GM18526 (cell line): ENCODE measurements around the gene SLA2.

ENCODE experiments used
- POLR2A ChIP-seq: IDR thresholded peaks from 3 replicates; pipeline ENCODE4 v1.6.1; 2011; ENCODE audit not compliant: insufficient read length; ENCODE audit errors: extremely low read depth

The SLA2 gene

DNA sequence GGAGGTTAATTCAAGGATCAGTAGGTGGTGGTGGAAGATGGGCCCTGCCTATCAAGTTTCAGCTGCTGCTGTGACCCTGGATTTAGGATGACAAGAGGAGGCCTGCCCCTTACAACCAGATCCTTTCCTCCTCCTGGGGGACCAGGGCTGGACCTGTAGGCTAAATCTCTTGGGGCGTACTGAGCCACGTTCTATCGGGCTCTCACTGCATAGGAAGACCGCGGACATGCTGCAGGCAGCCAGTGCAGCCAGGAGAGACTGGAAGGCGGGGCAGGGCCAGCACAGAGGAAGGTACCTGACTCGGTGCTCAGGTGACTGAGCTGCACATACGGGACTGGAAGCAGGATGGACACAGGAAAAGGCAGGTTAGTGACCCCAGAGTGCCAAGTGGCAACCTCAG, 8.5 kb upstream of the SLA2 start:
- no peak for TF ChIP-seq POLR2A

DNA sequence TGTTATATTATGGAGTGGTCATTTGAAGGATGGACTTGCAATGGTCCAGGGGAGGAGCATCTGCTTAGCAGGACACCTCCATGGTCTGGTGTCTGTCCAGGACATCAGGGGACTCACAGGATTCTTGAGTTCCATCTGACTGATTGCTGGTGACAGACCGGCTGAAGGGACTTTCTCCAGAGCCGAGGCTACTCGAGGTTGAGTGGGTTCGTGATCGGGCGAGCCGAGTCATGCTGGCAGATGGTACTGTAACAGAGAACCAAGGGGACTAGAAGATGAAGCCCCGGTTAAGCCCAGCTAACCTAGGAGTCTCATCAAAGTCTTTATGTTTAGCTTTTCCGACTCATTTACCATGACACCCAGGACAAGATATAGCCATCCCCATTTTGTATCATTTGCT, 7.5 kb upstream of the SLA2 start:
- no peak for TF ChIP-seq POLR2A

DNA sequence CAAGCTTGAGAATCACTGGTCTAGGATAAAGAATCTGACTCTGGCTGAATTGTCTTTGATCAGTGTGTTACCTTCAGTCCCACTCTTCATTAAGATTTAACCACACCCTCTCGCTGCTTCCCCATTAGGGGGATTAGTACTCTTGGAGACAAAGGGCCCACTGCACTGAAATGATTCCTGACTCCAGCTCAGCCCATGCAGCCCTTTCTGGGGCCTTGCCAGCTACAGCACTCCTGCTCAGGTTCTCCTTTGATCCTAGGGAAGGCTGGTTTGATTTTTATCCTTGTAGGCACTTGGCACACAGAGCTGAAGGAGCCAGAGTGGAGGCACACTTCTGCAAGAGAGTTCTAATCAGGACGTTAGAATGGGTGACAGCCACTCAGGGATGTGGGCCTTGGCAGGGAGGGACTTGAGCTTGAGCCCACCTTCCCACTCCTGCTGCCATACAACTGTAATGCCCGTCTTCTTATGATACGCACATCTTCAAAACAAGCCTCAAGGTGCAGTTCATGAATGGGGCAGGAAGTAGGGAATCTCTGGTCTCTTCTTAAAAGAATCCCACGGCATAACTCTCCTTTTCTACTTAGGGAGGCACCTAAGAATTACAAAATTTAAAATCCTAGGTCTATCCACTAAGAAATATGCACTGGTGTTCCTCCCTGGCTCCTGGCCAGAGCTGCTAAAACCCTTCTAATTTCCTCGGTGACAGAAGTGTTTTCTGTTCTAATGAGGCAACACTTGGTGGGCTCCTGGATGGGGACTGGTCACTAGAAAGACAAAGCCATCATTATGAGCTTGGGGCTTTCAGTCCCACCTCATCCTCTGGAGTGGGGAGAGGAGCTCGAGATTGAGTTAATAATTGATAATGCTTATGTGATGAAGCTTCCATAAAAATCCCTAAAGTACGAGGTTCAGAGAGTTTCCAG, 1.5 kb upstream of the SLA2 start:
- no peak for TF ChIP-seq POLR2A

DNA sequence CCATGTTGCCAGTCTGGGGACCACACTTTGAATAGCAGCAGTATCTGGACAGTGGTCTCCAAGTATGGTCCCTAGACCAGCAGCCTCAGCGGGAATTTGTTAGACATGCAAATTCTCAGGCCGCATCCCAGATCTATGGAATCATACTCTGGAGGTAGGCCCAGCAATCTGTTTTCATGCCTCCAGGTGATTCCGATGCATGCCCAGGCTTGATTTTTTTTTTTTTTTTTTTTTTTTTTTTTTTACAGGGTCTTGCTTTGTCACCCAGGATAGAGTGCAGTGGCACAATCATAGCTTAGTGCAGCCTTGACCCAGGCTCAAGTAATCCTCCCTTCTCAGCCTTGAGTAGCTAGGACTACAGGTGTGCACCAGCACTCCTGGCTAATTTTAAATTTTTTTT, 682 bp upstream of the SLA2 start:
- no peak for TF ChIP-seq POLR2A

DNA sequence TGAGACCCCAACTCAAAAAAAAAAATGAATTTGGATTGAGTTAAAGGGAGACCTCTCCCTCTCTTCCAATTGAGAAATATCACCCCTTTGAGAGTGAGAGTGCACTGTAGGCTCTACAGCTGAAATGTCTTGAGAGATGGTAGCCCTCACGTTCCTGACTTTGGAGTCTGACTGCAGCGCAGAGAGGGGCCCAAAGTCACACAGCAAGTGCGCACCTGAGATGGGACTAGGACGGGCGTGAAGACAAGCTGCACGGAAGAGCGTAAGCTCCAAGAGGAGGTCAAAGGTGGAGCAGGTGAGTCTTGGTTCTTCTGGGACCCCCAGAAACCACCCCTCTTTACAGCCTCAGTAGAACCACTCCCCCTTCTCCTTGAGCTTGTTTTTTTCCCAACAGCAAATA, 643 bp downstream of the SLA2 start:
- TF ChIP-seq POLR2A, result no peak

DNA sequence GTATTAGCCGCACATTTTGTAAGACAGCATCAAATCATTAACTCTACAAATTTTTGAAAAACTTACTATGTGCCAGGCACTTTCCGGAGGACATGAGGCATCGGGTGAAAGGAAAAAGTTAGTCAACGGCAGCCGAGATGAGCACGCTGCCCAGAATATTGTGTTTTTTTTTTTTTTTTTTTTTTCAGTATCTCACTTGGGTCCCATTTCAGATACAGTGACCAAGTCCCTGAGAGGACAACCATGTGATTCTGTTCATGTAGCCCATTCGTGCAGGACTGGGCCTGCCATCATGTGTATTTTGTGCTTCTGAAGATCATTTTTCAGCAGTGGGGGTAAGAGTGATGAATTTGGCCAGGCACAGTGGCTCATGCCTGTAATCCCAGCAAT, 1.3 kb downstream of the SLA2 start:
- no peak for TF ChIP-seq POLR2A

DNA sequence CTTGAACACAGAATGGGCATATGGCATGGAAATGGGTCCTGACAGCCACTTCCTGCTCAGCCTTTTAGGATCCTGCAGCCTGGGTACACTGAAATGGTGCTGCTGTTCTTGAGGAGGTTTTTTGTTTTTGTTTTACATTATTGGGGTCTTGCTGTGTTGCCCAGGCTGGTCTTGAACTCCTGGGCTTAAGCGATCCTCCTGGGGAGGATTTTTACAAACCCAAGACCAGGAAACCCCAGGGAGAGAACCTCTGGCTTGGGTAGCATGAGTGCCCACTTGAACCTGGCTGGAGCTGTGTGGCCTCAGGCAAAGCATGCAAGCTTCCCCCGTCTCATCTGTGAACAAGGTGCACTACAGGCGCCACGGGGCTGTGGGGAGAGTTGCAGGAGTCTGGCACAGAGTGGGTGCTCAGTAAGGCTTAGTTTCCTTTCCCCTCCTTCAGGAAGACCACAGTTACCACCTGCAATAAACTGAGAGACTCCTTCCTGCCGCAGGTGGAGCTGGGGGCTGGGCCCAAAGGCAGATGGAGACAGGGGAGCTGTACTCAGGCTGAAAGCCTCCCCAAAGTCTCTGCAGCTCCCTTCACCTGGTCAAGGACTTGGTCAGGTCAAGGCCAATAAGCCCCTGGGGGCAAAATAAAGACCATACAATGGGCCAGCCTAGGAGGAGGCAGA, 1.8 kb downstream of the SLA2 start:
- TF ChIP-seq POLR2A, result no peak

DNA sequence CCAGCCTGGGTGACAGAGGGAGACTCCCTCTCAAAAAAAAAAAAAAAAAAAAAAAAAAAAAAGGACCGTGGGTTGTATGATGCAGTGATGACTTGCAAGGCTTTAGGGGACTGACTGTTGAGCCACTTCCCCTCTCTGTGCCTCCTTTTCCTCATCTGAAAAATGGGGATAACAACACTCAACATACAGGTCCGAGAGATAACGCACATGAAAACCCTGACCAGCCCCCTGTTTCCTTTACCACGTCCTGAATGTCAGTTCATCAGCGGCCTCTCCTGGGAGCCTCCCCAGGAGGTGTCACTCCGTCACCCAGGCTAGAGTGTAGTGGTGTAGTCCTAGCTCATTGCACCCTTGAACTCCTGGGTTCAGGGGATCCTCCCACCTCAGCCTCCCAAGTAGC, 3.9 kb downstream of the SLA2 start:
- no peak for TF ChIP-seq POLR2A

DNA sequence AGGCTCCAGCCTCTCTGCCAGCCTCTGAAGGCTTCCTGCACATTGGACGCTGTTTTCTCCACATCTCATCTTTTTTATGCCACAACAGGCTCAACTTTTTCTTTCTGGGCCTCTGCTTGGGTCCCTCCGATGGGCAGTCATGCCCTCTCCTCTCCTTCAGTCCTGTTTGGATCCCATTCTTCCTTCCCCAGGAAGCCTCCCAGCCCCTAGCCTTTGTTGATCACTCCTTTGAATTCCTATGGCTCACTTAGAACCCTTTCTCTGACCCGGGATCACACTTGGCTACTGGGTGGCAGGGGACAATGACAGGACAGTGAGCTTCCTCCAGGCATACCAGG, 4.5 kb downstream of the SLA2 start:
- no peak for TF ChIP-seq POLR2A

DNA sequence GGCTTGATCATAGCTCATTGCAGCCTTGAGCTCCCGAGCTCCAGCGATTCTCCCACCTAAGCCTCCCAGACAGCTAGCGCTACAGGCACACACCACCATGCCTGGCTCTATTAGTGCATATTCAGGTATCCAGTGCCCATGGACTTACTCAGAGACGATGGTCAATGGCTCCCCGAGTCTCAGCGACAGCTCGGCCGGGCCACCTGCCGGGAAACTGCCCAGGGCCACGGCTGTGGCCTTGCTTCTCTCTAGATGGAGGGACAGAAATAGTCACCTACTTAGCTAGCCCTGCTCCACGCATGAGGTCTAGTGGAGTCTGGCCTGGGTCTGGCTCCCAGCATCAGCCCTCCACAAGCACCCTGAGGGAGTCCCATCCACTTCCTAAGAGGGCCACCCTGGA, 11.7 kb downstream of the SLA2 start:
- no peak for TF ChIP-seq POLR2A

DNA sequence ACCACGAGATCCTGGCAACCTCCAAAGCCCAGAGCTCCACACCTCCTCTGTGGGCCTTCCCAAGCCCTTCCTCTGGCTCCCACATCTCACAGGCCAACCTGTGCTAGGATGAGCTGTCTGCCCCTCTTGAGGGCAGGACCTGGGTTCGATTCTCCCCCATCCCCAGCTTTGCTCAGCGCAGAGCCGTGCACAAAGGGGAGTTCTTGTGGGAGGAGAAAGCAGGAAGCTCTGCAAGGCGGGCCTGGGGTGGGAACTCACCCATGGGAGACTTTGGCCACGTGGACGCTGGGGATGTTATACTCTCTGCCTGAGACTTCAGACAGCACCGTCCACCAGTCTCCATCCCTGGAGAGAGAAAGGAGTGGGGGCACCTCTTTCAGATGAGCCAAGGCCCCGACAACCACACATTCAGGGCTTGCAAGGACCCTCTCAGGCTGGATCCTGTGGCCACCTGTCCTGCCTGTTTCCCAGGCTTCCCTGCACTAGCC, 12.7 kb downstream of the SLA2 start:
- no peak for TF ChIP-seq POLR2A

DNA sequence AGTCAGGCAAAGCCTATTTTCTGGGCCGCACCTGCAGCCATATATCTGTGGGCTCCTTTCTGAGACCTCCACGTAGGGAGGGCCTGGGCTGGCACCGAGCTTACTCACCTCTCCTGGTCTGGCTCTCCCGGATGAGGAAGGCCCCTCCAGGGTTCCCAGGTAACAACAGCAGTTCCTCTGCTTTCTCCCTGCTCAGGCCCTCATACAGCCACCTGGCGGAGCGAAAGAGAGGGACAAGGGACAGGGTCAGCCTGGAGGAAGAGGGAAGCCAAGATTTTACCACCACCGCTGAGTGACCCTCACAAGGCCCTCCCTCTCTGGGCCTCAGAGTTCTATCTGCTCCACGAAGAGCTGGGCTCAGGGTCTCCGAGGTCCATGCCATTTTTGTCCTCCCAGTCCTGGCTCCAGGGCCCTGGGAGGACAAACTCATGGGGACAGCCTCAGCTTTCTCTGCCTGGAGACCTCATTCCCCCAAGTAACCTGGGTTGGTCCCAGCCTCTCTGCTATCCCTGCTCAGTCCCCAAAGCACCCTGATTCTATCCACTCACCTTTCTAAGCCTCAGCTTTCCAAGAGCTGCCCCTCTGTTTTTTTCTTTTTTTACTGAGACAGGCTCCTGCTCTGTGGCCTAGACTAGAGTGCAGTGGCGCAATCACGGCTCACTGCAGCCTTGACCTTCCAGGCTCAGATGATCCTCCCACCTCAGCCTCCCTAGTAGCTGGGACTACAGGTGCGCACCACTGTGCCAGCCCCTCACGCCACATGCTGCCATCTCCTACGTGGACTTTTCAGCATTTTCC, 13.3 kb downstream of the SLA2 start:
- TF ChIP-seq POLR2A, result no peak

DNA sequence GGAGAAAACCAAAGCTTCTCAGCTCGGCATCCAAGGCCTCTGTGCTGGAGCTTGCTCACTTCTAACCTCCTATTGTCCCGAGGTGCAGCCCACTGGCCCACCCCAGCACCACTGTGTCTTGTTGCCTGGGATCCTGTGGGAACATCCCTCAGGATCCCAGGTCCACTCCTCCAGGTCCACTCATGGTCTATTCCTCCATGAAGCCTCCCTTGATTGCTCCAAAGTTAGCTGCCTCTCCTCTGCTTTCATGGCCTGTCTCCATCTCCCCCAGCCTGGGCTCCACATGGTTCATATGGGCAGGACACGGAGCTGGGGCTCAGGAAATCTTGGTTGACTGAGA, 13.9 kb downstream of the SLA2 start:
- no peak for TF ChIP-seq POLR2A

DNA sequence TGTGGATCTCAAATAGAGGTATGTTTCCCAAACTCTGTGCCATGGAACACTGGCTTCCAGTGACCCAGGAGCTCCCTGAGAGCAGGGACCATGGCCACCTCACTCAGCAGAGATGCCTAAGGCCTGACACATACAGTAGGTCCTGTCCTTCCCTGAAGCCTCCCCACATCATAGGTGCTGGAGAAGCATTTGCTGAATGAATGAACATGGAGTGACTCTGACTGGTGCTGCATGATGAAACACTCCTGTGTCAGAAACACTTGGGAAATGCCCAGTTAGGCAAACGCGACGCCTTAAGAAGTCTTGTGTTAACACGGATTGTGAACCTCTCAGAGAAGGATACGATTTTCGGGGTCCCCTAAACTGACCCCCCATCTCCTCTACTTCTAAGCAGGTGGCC, 14.3 kb downstream of the SLA2 start:
- TF ChIP-seq POLR2A, result no peak

DNA sequence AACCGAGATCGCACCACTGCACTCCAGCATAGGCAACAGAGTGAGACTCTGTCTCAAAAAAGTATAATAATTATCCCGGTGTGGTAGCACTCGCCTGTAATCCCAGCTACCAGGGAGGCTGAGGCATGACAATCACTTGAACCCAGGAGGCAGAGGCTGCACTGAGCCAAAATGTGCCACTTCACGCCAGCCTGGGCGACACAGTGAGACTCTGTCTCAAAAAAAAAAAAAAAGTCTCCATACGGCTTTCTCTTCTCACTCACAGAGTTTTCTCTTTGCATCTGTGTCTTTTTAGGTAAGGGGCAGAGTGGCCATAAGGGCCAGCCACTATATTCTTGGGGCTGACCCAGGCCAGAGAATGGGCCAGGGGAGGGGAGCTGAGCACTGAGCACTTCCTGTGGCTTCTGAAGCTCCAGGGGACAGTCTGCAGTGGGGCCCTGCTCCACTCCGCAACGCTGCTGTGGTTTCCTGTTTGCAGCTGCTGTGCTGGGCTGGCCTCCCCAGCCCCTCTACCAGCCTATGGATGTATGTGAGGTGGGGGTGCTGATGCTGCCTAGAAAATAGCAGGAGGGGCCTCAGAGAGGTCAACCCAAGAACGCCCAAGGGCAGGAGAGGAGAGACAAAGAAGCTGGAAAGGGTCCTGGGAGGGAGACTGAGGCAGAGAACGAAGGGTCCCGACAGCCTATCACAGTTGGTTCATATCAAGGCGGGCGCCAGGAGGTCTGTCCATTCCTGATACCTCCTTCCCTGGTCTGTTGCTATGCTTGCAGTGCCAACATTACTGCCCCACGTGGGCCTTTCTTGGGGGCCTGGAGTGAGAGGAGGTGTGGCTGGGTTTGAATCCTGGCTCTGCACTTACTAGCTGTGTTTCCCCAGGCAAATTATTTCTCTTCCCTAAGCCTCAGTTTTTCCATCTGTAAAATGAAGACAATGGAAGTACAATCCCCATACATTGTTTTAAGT, 16.0 kb downstream of the SLA2 start:
- no peak for TF ChIP-seq POLR2A
